OCI-LY1 (cell line): Measurements from ENCODE around the gene SESN1.

Source experiments
- H2AFZ ChIP-seq: fragments of 200-600 bp; sonication (generic), shearing (Covaris generic); 2 replicates; pipeline ENCODE4 v1.6.0; 2014; ENCODE audit warnings: antibody characterized with exemption, mild to moderate bottlenecking, low read length
- H3F3A ChIP-seq: fragments of 200-600 bp; sonication (generic), shearing (Covaris generic); 2 replicates; pipeline ENCODE4 v1.6.0; 2014; ENCODE audit warnings: mild to moderate bottlenecking, antibody characterized with exemption, low read length, moderate library complexity; ENCODE audit not compliant: insufficient read depth
- H3K27ac ChIP-seq: fragments of 200-600 bp; sonication (generic); 2 replicates; pipeline ENCODE4 v1.5.1; 2014; ENCODE audit warnings: low read length, mixed run types, mild to moderate bottlenecking, low read depth; ENCODE audit not compliant: poor library complexity, severe bottlenecking
- H3K27me3 ChIP-seq: fragments of 200-600 bp; sonication (generic); 2 replicates; pipeline ENCODE4 v1.6.0; 2014; ENCODE audit warnings: antibody characterized with exemption, mild to moderate bottlenecking, low read length, moderate library complexity; ENCODE audit not compliant: insufficient read depth
- H3K36me3 ChIP-seq: fragments of 200-600 bp; sonication (generic); 2 replicates; pipeline ENCODE4 v1.6.1; 2014; ENCODE audit warnings: mild to moderate bottlenecking, antibody characterized with exemption, low read length, moderate library complexity, mixed read lengths; ENCODE audit not compliant: insufficient read depth
- H3K4me1 ChIP-seq: fragments of 200-600 bp; sonication (generic); 2 replicates; pipeline ENCODE4 v1.5.1; 2014; ENCODE audit warnings: mild to moderate bottlenecking, low read length, moderate library complexity; ENCODE audit not compliant: insufficient read depth, severe bottlenecking
- H3K4me2 ChIP-seq: fragments of 200-600 bp; sonication (generic), shearing (Covaris generic); 2 replicates; pipeline ENCODE4 v1.6.1; 2014; ENCODE audit warnings: low read length
- H3K4me3 ChIP-seq: fragments of 200-600 bp; sonication (generic); 2 replicates; pipeline ENCODE4 v1.5.1; 2014; ENCODE audit warnings: low read length, low read depth, mild to moderate bottlenecking, mixed read lengths; ENCODE audit not compliant: poor library complexity, severe bottlenecking
- H3K79me2 ChIP-seq: fragments of 200-600 bp; shearing (Covaris generic); 2 replicates; pipeline ENCODE4 v1.6.1; 2016; ENCODE audit warnings: mixed run types, low read length, mixed read lengths; ENCODE audit not compliant: insufficient read depth
- H3K9ac ChIP-seq: fragments of 200-600 bp; sonication (generic), shearing (Covaris generic); 2 replicates; pipeline ENCODE4 v1.6.1; 2014; ENCODE audit warnings: mild to moderate bottlenecking, low read length, mixed read lengths
- H3K9me2 ChIP-seq: fragments of 200-600 bp; sonication (generic), shearing (Covaris generic); 2 replicates; pipeline ENCODE4 v1.6.1; 2014; ENCODE audit warnings: low read depth, mild to moderate bottlenecking, low read length, mixed read lengths
- H3K9me3 ChIP-seq: fragments of 200-600 bp; shearing (Covaris generic); 2 replicates; pipeline ENCODE4 v1.6.1; 2014; ENCODE audit warnings: low read length, mixed read lengths
- H4K20me1 ChIP-seq: fragments of 200-600 bp; sonication (generic), shearing (Covaris generic); 2 replicates; pipeline ENCODE4 v1.6.0; 2016; ENCODE audit warnings: mild to moderate bottlenecking, low read length; ENCODE audit not compliant: insufficient read depth
- EZH2 ChIP-seq: fragments of 200-600 bp; sonication (generic), shearing (Covaris generic); IDR thresholded peaks from 2 replicates; pipeline ENCODE4 v1.8.0; 2017; ENCODE audit warnings: borderline replicate concordance, mixed run types, mild to moderate bottlenecking, antibody characterized with exemption, low read length, moderate library complexity, mixed read lengths
- TF ChIP-seq, protein P1 (sequence below): fragments of 200-600 bp; sonication (generic), shearing (Covaris generic); IDR thresholded peaks from 2 replicates; pipeline ENCODE4 v1.5.1; 2017; ENCODE audit warnings: mild to moderate bottlenecking, antibody characterized with exemption, low read length, moderate library complexity, mixed read lengths

SESN1 gene

DNA sequence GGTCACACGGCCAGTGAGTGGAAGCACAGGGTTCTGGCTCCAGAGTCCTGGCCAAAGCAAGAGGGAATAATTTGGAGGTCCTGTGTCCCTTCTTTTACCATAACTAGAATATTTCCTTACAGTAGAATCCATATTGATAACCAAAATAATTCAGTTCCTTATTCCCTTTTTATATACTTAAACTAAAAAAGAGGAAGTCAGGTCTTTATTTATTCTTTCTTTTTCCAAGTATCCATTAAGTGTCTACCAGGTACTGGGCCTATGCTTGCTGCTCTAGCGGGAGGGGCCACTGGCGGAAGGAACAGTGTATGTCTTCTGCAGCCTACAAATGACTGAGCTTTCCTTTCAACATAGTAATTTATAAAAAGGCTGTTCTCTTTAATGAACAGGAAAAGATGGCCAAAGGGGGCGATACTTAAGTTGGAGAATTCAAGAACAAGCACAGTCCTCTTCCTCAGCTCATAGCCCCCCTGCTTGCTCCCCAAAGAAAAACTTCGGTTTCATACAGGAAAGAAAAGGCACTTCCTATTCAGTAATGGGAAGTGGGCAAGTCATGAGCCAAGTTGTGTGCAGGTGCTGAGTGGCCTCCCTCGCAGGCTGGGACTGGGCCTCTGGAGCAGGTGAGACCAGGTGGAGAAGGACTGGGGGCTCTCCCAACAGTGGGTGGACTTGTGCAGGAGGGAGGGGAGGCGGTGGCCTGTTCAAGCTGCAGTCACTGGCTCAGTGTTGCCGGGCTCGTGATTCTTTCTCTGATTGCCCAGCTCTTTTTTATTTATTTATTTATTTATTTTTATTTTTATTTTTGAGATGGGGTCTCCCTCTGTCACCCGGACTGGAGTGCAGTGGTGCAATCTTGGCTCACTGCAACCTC lies 135.5 kb downstream of the SESN1 start:
- Histone ChIP-seq H2AFZ (no peak overlapping the region), H4K20me1 (no peaks in the 10 kb centered on the region), H3K9me2 (no peaks in the 10 kb centered on the region), H3K27me3 (no peaks in the 10 kb centered on the region), H3K9me3 (no peaks in the 10 kb centered on the region), H3K4me2 (no peak overlapping the region), H3K4me3 (no peak overlapping the region), H3K9ac (no peak overlapping the region), H3K4me1 (no peaks in the 10 kb centered on the region), H3F3A (no peaks in the 10 kb centered on the region), H3K27ac (no peak overlapping the region), H3K36me3 (no peaks in the 10 kb centered on the region), H3K79me2 (no peaks in the 10 kb centered on the region)
- TF ChIP-seq, protein P1, sequence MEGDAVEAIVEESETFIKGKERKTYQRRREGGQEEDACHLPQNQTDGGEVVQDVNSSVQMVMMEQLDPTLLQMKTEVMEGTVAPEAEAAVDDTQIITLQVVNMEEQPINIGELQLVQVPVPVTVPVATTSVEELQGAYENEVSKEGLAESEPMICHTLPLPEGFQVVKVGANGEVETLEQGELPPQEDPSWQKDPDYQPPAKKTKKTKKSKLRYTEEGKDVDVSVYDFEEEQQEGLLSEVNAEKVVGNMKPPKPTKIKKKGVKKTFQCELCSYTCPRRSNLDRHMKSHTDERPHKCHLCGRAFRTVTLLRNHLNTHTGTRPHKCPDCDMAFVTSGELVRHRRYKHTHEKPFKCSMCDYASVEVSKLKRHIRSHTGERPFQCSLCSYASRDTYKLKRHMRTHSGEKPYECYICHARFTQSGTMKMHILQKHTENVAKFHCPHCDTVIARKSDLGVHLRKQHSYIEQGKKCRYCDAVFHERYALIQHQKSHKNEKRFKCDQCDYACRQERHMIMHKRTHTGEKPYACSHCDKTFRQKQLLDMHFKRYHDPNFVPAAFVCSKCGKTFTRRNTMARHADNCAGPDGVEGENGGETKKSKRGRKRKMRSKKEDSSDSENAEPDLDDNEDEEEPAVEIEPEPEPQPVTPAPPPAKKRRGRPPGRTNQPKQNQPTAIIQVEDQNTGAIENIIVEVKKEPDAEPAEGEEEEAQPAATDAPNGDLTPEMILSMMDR = no peak
- TF ChIP-seq EZH2 = no peak

DNA sequence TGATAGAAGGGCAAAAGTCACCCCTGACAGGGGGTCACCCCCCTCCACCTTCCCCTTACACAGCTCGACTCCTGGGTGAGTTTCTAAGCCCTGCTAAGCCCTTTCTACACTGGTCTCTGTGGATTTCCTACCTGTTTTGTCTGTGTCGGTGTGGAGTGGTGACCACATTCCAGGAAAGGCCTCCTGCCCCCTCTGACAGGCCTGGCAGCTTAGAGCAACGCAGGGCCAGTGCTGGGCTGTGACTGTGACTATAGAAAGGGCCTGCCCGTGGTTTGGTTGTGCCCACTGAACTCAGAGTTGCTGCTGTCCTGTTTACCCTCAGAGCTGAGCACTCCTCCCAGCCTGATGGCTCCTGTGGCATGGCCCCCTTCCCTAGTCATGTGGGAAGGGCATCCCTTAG lies 137.4 kb downstream of the SESN1 start:
- H3K27ac ChIP-seq = no peak overlapping the region
- H3K27me3 ChIP-seq = no peaks in the 10 kb centered on the region
- no peaks in the 10 kb centered on the region for H3K4me1 ChIP-seq
- TF ChIP-seq, protein P1 = no peak
- no peak for TF ChIP-seq EZH2
- H3K36me3 ChIP-seq = no peaks in the 10 kb centered on the region
- no peaks in the 10 kb centered on the region for H3K9me2 ChIP-seq
- no peaks in the 10 kb centered on the region for H3K79me2 ChIP-seq
- H3K4me3 ChIP-seq = no peak overlapping the region
- H3K4me2 ChIP-seq = no peak overlapping the region
- H3F3A ChIP-seq = no peaks in the 10 kb centered on the region
- H4K20me1 ChIP-seq = no peaks in the 10 kb centered on the region
- no peak overlapping the region for H2AFZ ChIP-seq
- no peak overlapping the region for H3K9ac ChIP-seq
- H3K9me3 ChIP-seq = no peaks in the 10 kb centered on the region

DNA sequence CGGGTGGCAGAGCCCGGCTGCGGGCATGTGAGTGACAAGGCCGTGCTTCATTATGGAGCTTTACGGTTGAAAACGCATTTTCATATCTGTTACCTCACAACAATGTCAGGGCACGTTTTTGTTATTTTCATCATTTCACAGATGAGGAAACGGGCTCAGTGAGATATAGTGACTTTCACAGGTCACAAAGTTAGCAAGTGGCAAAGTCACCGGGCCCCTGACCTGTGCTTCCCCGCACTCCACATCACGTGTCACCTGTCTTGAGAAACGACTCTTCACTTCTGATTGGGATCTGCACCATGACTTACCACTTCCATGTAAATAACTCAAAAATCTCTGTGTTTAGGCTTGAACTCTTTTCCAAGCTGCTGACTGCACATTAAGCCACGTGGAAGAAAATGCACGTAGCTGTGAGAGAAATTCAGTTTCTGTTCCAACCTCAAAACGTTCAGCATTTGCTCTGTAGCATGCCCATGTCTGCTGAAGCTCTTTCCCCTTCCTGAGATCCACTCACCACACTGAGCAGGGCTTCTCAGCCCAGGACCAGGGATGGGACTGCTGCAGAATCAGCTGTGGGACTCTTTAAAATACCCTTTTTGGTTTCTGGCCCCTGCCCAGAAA lies 139.2 kb downstream of the SESN1 start:
- Histone ChIP-seq H3K79me2 (no peaks in the 10 kb centered on the region), H3K4me3 (no peak overlapping the region), H3K27ac (no peak overlapping the region), H2AFZ (no peak overlapping the region), H3K9me3 (no peaks in the 10 kb centered on the region), H3K4me1 (no peaks in the 10 kb centered on the region), H3K27me3 (no peaks in the 10 kb centered on the region), H3F3A (no peaks in the 10 kb centered on the region), H3K9me2 (no peaks in the 10 kb centered on the region), H3K36me3 (no peaks in the 10 kb centered on the region), H4K20me1 (no peaks in the 10 kb centered on the region), H3K4me2 (no peak overlapping the region), H3K9ac (no peak overlapping the region)
- TF ChIP-seq, protein P1 = no peak
- no peak for TF ChIP-seq EZH2
